Skin epidermis (tissue), 12 donors: ENCODE measurements around the gene DLEC1.

Experiments
- H3K27ac ChIP-seq, 21 experiments: fragments of 200-600 bp; sonication (generic) in 11 of 21; one replicate each; pipeline ENCODE4 v1.5.0; 2020; ENCODE audit warnings: mild to moderate bottlenecking in 3 of 21, inconsistent platforms in 2 of 21, moderate library complexity in 2 of 21
- H3K4me3 ChIP-seq, 7 experiments: fragments of 200-600 bp; sonication (generic) in 2 of 7; one replicate each; pipeline ENCODE4 v1.5.0; 2020; ENCODE audit warnings: inconsistent platforms in 2 of 7, mild to moderate bottlenecking in 2 of 7, moderate library complexity in 1 of 7

Gene DLEC1

GRCh38 chr3:38001456-38002081 lies 37.4 kb upstream of the DLEC1 start:
- Histone ChIP-seq H3K4me3 (no peak overlapping the region), H3K27ac (no peak overlapping the region)

- no peak overlapping the region for H3K4me3 ChIP-seq
- peak overlapping the region in 2 of 21 experiments; percentile 13 to 35 for H3K27ac ChIP-seq
Measured at GRCh38 chr3:38002291-38002876, 36.6 kb upstream of the DLEC1 start.

- H3K27ac ChIP-seq, result peak overlapping the region in 4 of 21 experiments; percentile 13 to 69 (median 42)
- no peak overlapping the region for H3K4me3 ChIP-seq
Measured at GRCh38 chr3:38002940-38003339, 36.1 kb upstream of the DLEC1 start.

- H3K27ac ChIP-seq, result peak overlapping the region in 9 of 21 experiments; percentile 4 to 69 (median 35)
- H3K4me3 ChIP-seq, result no peak overlapping the region
Measured at GRCh38 chr3:38003371-38003816, 35.6 kb upstream of the DLEC1 start.

- Histone ChIP-seq H3K4me3 (no peak overlapping the region), H3K27ac (peak overlapping the region in 12 of 21 experiments; percentile 4 to 69 (median 27))
Measured at GRCh38 chr3:38003817-38004414, 35.1 kb upstream of the DLEC1 start.

- H3K27ac ChIP-seq, result peak overlapping the region in 11 of 21 experiments; percentile 4 to 69 (median 33)
- H3K4me3 ChIP-seq, result no peak overlapping the region
Measured at GRCh38 chr3:38004415-38005075, 34.5 kb upstream of the DLEC1 start.

GRCh38 chr3:38005076-38006020 lies 33.7 kb upstream of the DLEC1 start:
- peak overlapping the region in 5 of 21 experiments; percentile 8 to 57 (median 17) for H3K27ac ChIP-seq
- H3K4me3 ChIP-seq, result no peak overlapping the region

- peak overlapping the region in 3 of 21 experiments; percentile 8 to 36 (median 25) for H3K27ac ChIP-seq
Measured at GRCh38 chr3:38006031-38006430, 33.0 kb upstream of the DLEC1 start.

GRCh38 chr3:38006445-38006995 lies 32.5 kb upstream of the DLEC1 start:
- no peak overlapping the region for H3K4me3 ChIP-seq
- peak overlapping the region in 1 of 21 experiments; percentile 25 for H3K27ac ChIP-seq

More at GRCh38 chr3:38006031-38006430, 33.0 kb upstream of the DLEC1 start:
- no peak overlapping the region for H3K4me3 ChIP-seq

- H3K27ac ChIP-seq, result no peak overlapping the region
- H3K4me3 ChIP-seq, result no peak overlapping the region
Measured at GRCh38 chr3:38007754-38008090, 31.3 kb upstream of the DLEC1 start.

- no peak overlapping the region for H3K4me3 ChIP-seq
Measured at GRCh38 chr3:38008191-38008701, 30.8 kb upstream of the DLEC1 start.

GRCh38 chr3:38008971-38009580 lies 29.9 kb upstream of the DLEC1 start:
- Histone ChIP-seq H3K4me3 (no peak overlapping the region), H3K27ac (peak overlapping the region in 1 of 21 experiments; percentile 17)

More at GRCh38 chr3:38008191-38008701, 30.8 kb upstream of the DLEC1 start:
- H3K27ac ChIP-seq, result no peak overlapping the region

GRCh38 chr3:38009807-38010591 lies 29.0 kb upstream of the DLEC1 start:
- Histone ChIP-seq H3K4me3 (no peak overlapping the region), H3K27ac (peak overlapping the region in 2 of 21 experiments; percentile 17 to 47)

- no peak overlapping the region for H3K4me3 ChIP-seq
- H3K27ac ChIP-seq, result no peak overlapping the region
Measured at GRCh38 chr3:38011111-38011510, 27.9 kb upstream of the DLEC1 start.

- Histone ChIP-seq H3K4me3 (no peak overlapping the region), H3K27ac (no peak overlapping the region)
Measured at GRCh38 chr3:38015485-38015884, 23.5 kb upstream of the DLEC1 start.

GRCh38 chr3:38015984-38016383 lies 23.0 kb upstream of the DLEC1 start:
- no peak overlapping the region for H3K27ac ChIP-seq
- no peak overlapping the region for H3K4me3 ChIP-seq

GRCh38 chr3:38016410-38016809 lies 22.6 kb upstream of the DLEC1 start:
- Histone ChIP-seq H3K4me3 (no peak overlapping the region), H3K27ac (no peak overlapping the region)
